HepG2 (cell line): ENCODE results near the gene SLC9A8. TPM values are rescaled to one million over a fixed set of nuclear protein-coding genes. Genes with fewer than 3 reads are reported as not detected.

ENCODE experiments used
- HMGXB3 ChIP-seq: sonication (generic); formaldehyde crosslinking; IDR thresholded peaks from 2 replicates; pipeline ENCODE4 v1.4.0; 2020; ENCODE audit warnings: missing genetic modification reagents, borderline replicate concordance
- MED13 ChIP-seq: sonication (generic); formaldehyde crosslinking; IDR thresholded peaks from 2 replicates; pipeline ENCODE4 v1.5.0; 2020; ENCODE audit warnings: missing genetic modification reagents
- MZF1 ChIP-seq: sonication (generic); formaldehyde crosslinking; IDR thresholded peaks from 2 replicates; pipeline ENCODE4 v1.8.1; 2023; ENCODE audit warnings: mild to moderate bottlenecking, missing genetic modification reagents, borderline replicate concordance
- NR1H2 ChIP-seq: sonication (generic); formaldehyde crosslinking; IDR thresholded peaks from 2 replicates; pipeline ENCODE4 v1.8.1; 2022; ENCODE audit warnings: low read depth, missing genetic modification reagents, borderline replicate concordance
- RBFOX2 ChIP-seq: fragments of 200-400 bp; formaldehyde crosslinking; IDR thresholded peaks from 2 replicates; pipeline ENCODE4 v1.6.1; 2017; ENCODE audit warnings: low read depth, mild to moderate bottlenecking, low read length
- SP140L ChIP-seq: sonication (generic); formaldehyde crosslinking; IDR thresholded peaks from 2 replicates; pipeline ENCODE4 v1.4.0; 2020; ENCODE audit warnings: missing genetic modification reagents, borderline replicate concordance
- TAF15 ChIP-seq: fragments of 200-400 bp; formaldehyde crosslinking; IDR thresholded peaks from one replicate; pipeline ENCODE4 v1.6.1; 2018; ENCODE audit warnings: mild to moderate bottlenecking, low read depth, low read length; ENCODE audit not compliant: poor library complexity, severe bottlenecking
- ZBTB37 ChIP-seq: sonication (generic); formaldehyde crosslinking; IDR thresholded peaks from 2 replicates; pipeline ENCODE4 v1.4.0; 2020; ENCODE audit warnings: mild to moderate bottlenecking, missing genetic modification reagents
- ZNF10 ChIP-seq: sonication (generic); formaldehyde crosslinking; IDR thresholded peaks from 2 replicates; pipeline ENCODE4 v1.4.0; 2020; ENCODE audit warnings: mild to moderate bottlenecking, low read depth, missing genetic modification reagents, borderline replicate concordance
- ZNF460 ChIP-seq: sonication (generic); formaldehyde crosslinking; IDR thresholded peaks from 2 replicates; pipeline ENCODE4 v1.5.1; 2020; ENCODE audit warnings: missing genetic modification reagents, mild to moderate bottlenecking, borderline replicate concordance
- ZNF639 ChIP-seq: conservative IDR thresholded peaks from 2 replicates; pipeline ENCODE4 v1.6.1; 2018; ENCODE audit warnings: missing genetic modification reagents
- ZNF740 ChIP-seq: sonication (generic); formaldehyde crosslinking; IDR thresholded peaks from 2 replicates; pipeline ENCODE4 v1.4.0; 2020; ENCODE audit warnings: missing genetic modification reagents
- polyA plus RNA-seq, 8 experiments: library from polyadenylated mRNA; depleted of rRNA in 3 of 8; stranded (reverse) in 7 of 8; unstranded in 1 of 8; fragments of >200 nt; fragmentation: Illumina TruSeq in 4 of 8; extraction: Trizol in 4 of 8; gene quantifications; 2 replicates each; pipeline versions ENCODE4 v1.2.1 to v1.2.3, GENCODE V29; 2011 to 2016; ENCODE audit warnings: low read depth in 4 of 8, missing spikeins in 1 of 8, mixed read lengths in 1 of 8; ENCODE audit not compliant: insufficient read depth in 1 of 8
- total RNA-seq, 5 experiments: library from RNA; depleted of rRNA; stranded (reverse); fragments of >200 nt; fragmentation: Illumina TruSeq; extraction: Trizol; gene quantifications; 2 replicates each; pipeline ENCODE4 v1.2.3, GENCODE V29; 2016; ENCODE audit warnings: low read depth in 1 of 5
- TF ChIP-seq, protein P1 (sequence below): sonication (generic); formaldehyde crosslinking; IDR thresholded peaks from 2 replicates; pipeline ENCODE4 v1.5.0; 2020; ENCODE audit warnings: mild to moderate bottlenecking, missing genetic modification reagents
- TF ChIP-seq, protein P2 (sequence below): sonication (generic); formaldehyde crosslinking; IDR thresholded peaks from 2 replicates; pipeline ENCODE4 v1.9.0; 2021; ENCODE audit warnings: missing genetic modification reagents, borderline replicate concordance

Gene SLC9A8
- total and polyA plus RNA-seq, 2 of the 13 experiments (the other 11 are each of a cell fraction or from before 2014, with no cell fraction given): 4.1 to 7.4 TPM

- TF ChIP-seq HMGXB3 (no peak), RBFOX2 (peak; percentile 99), TAF15 (peak; percentile 95), ZNF10 (CRISPR knock-in tag) (no peak), MZF1 (CRISPR knock-in tag) (no peak), NR1H2 (CRISPR knock-in tag) (no peak), SP140L (CRISPR knock-in tag) (no peak), ZNF460 (CRISPR knock-in tag) (no peak), ZNF740 (peak; percentile 69), ZNF639 (peak; percentile 81; the same call in 1 of the 2 replicates), ZBTB37 (no peak), MED13 (CRISPR knock-in tag) (no peak; the same call in none of the 2 replicates)
- TF ChIP-seq, protein P1, sequence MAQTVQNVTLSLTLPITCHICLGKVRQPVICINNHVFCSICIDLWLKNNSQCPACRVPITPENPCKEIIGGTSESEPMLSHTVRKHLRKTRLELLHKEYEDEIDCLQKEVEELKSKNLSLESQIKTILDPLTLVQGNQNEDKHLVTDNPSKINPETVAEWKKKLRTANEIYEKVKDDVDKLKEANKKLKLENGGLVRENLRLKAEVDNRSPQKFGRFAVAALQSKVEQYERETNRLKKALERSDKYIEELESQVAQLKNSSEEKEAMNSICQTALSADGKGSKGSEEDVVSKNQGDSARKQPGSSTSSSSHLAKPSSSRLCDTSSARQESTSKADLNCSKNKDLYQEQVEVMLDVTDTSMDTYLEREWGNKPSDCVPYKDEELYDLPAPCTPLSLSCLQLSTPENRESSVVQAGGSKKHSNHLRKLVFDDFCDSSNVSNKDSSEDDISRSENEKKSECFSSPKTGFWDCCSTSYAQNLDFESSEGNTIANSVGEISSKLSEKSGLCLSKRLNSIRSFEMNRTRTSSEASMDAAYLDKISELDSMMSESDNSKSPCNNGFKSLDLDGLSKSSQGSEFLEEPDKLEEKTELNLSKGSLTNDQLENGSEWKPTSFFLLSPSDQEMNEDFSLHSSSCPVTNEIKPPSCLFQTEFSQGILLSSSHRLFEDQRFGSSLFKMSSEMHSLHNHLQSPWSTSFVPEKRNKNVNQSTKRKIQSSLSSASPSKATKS (CRISPR knock-in tag): no peak
- TF ChIP-seq, protein P2, sequence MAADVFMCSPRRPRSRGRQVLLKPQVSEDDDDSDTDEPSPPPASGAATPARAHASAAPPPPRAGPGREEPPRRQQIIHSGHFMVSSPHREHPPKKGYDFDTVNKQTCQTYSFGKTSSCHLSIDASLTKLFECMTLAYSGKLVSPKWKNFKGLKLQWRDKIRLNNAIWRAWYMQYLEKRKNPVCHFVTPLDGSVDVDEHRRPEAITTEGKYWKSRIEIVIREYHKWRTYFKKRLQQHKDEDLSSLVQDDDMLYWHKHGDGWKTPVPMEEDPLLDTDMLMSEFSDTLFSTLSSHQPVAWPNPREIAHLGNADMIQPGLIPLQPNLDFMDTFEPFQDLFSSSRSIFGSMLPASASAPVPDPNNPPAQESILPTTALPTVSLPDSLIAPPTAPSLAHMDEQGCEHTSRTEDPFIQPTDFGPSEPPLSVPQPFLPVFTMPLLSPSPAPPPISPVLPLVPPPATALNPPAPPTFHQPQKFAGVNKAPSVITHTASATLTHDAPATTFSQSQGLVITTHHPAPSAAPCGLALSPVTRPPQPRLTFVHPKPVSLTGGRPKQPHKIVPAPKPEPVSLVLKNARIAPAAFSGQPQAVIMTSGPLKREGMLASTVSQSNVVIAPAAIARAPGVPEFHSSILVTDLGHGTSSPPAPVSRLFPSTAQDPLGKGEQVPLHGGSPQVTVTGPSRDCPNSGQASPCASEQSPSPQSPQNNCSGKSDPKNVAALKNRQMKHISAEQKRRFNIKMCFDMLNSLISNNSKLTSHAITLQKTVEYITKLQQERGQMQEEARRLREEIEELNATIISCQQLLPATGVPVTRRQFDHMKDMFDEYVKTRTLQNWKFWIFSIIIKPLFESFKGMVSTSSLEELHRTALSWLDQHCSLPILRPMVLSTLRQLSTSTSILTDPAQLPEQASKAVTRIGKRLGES (CRISPR knock-in tag): peak; percentile 14; the same call in 1 of the 2 replicates
These were observed at the start of gene SLC9A8 (continued) for GRCh38 chr20:49812507-49813304.
